DND-41 (cell line): ENCODE data around the gene PLXDC1.
"Not testable (repeated sequence)": the region's sequence is repeated elsewhere in the genome, so short reads cannot be mapped to it uniquely, and the experiment has no call there.

ENCODE experiments used
- ATAC-seq: fragments of 200-7000 bp; cut with Tn5 transposase; 3 replicates; pipeline ENCODE4 v1.9.1; 2021; ENCODE audit warnings: low read depth; ENCODE audit not compliant: insufficient read depth
- DNase-seq: peaks from one replicate; pipeline ENCODE4 v3.0.0-alpha.2; 2020
- H2AFZ ChIP-seq: 2 replicates; pipeline ENCODE4 v1.6.0; 2012; ENCODE audit warnings: low read depth, low read length
- H3K27ac ChIP-seq: 2 replicates; pipeline ENCODE4 v1.5.1; 2012; ENCODE audit warnings: low read length, inconsistent platforms
- H3K27me3 ChIP-seq: fragments of 200-600 bp; sonication (generic); 2 replicates; pipeline ENCODE4 v1.6.0; 2012; ENCODE audit warnings: low read length, mild to moderate bottlenecking, inconsistent platforms; ENCODE audit not compliant: insufficient read depth, poor library complexity
- H3K36me3 ChIP-seq: 2 replicates; pipeline ENCODE4 v1.5.1; 2012; ENCODE audit warnings: low read length, inconsistent platforms; ENCODE audit not compliant: insufficient read depth
- H3K4me1 ChIP-seq: 2 replicates; pipeline ENCODE4 v1.5.1; 2012; ENCODE audit warnings: mild to moderate bottlenecking, low read length; ENCODE audit not compliant: insufficient read depth
- H3K4me2 ChIP-seq: 2 replicates; pipeline ENCODE4 v1.6.0; 2012; ENCODE audit warnings: mild to moderate bottlenecking, moderate library complexity, low read length, inconsistent platforms; ENCODE audit not compliant: insufficient read depth
- H3K4me3 ChIP-seq, 2 experiments: fragments of 200-600 bp in 1 of 2; shearing (Covaris generic) in 1 of 2; 2 replicates each; pipeline ENCODE4 v1.5.1; 2012 to 2016; ENCODE audit warnings: inconsistent platforms in 2 of 2, low read length in 2 of 2, mild to moderate bottlenecking in 2 of 2, low read depth in 1 of 2, moderate library complexity in 1 of 2
- H3K79me2 ChIP-seq: 2 replicates; pipeline ENCODE4 v1.6.0; 2012; ENCODE audit warnings: low read length, inconsistent platforms; ENCODE audit not compliant: insufficient read depth
- H3K9ac ChIP-seq: 2 replicates; pipeline ENCODE4 v1.6.0; 2012; ENCODE audit warnings: low read depth, mild to moderate bottlenecking, inconsistent platforms, low read length, moderate library complexity
- H3K9me3 ChIP-seq: 2 replicates; pipeline ENCODE4 v1.5.1; 2012; ENCODE audit warnings: low read length, moderate library complexity, mild to moderate bottlenecking, inconsistent platforms; ENCODE audit not compliant: insufficient read depth, severe bottlenecking
- H4K20me1 ChIP-seq: 2 replicates; pipeline ENCODE4 v1.6.0; 2012; ENCODE audit warnings: low read length; ENCODE audit not compliant: insufficient read depth
- CTCF ChIP-seq: IDR thresholded peaks from 2 replicates; pipeline ENCODE4 v1.5.1; 2012; ENCODE audit warnings: borderline replicate concordance, low read length, moderate library complexity, mild to moderate bottlenecking; ENCODE audit not compliant: poor library complexity, severe bottlenecking; ENCODE audit errors: extremely low read depth
- EZH2 ChIP-seq: IDR thresholded peaks from 3 replicates; pipeline ENCODE4 v1.6.1; 2012; ENCODE audit warnings: borderline replicate concordance, low read depth, mild to moderate bottlenecking, moderate library complexity, low read length, inconsistent platforms; ENCODE audit not compliant: severe bottlenecking

PLXDC1 gene

GRCh38 chr17:39170558-39170957 is 19.1 kb upstream of the PLXDC1 start:
- H3K27ac ChIP-seq, result peak overlapping the region; percentile 97
- peak overlapping the region; percentile 50 for H3K9ac ChIP-seq
- H2AFZ ChIP-seq, result no peak overlapping the region

GRCh38 chr17:39170109-39170508 is 18.7 kb upstream of the PLXDC1 start:
- Histone ChIP-seq H3K4me3 (no peak overlapping the region), H3K4me1 (peaks cover 98% of the 10 kb centered on the region), H3K9ac (peak overlapping the region; percentile 50; the same call in 1 of the 2 replicates), H4K20me1 (no peaks in the 10 kb centered on the region), H2AFZ (no peak overlapping the region), H3K9me3 (no peaks in the 10 kb centered on the region), H3K27me3 (no peaks in the 10 kb centered on the region), H3K27ac (peak overlapping the region; percentile 97), H3K36me3 (peaks cover 2% of the 10 kb centered on the region), H3K79me2 (no peaks in the 10 kb centered on the region), H3K4me2 (peak overlapping the region; percentile 10)
- TF ChIP-seq EZH2 (no peak), CTCF (no peak)
- ATAC-seq (no peak), DNase-seq (peak; percentile 70)

More at GRCh38 chr17:39170558-39170957, 19.1 kb upstream of the PLXDC1 start:
- no peak overlapping the region for H3K4me3 ChIP-seq
- no peaks in the 10 kb centered on the region for H3K9me3 ChIP-seq
- H3K36me3 ChIP-seq, result peaks cover 6% of the 10 kb centered on the region
- H3K79me2 ChIP-seq, result no peaks in the 10 kb centered on the region
- H4K20me1 ChIP-seq, result no peaks in the 10 kb centered on the region
- no peak for TF ChIP-seq CTCF
- no peak for TF ChIP-seq EZH2
- ATAC-seq (no peak), DNase-seq (peak; percentile 45)
- H3K27me3 ChIP-seq, result no peaks in the 10 kb centered on the region
- peak overlapping the region; percentile 40 for H3K4me2 ChIP-seq
- peaks cover 96% of the 10 kb centered on the region for H3K4me1 ChIP-seq

DNA sequence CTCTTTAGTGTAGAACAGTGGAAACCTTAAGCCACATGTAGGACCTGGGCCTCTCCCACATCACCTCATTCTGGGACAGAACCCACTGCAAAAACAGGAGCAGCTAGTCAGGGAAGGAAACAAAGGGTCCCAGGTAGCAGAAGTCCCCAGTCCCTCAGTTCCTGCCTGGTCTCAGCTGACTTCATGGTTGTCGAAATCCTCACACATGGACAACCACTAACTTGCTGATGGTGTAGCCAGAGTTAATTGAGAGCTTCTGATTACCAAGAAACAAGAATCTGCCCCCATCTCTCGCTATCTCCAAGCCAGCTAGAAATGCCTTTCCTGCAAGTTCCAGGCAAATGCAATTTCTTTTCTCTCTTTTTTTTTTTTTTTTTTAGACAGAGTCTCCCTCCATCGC is 18.1 kb upstream of the PLXDC1 start:
- peak overlapping the region; percentile 97 for H3K27ac ChIP-seq
- H3K4me2 ChIP-seq, result no peak overlapping the region
- no peaks in the 10 kb centered on the region for H3K9me3 ChIP-seq
- H3K79me2 ChIP-seq, result no peaks in the 10 kb centered on the region
- peaks cover 98% of the 10 kb centered on the region for H3K4me1 ChIP-seq
- TF ChIP-seq CTCF (no peak), EZH2 (no peak)
- no peak overlapping the region for H2AFZ ChIP-seq
- no peak overlapping the region for H3K4me3 ChIP-seq
- H3K36me3 ChIP-seq, result no peaks in the 10 kb centered on the region
- no peaks in the 10 kb centered on the region for H4K20me1 ChIP-seq
- DNase-seq (no peak), ATAC-seq (no peak)
- no peaks in the 10 kb centered on the region for H3K27me3 ChIP-seq
- peak overlapping the region; percentile 50; the same call in 1 of the 2 replicates for H3K9ac ChIP-seq

DNA sequence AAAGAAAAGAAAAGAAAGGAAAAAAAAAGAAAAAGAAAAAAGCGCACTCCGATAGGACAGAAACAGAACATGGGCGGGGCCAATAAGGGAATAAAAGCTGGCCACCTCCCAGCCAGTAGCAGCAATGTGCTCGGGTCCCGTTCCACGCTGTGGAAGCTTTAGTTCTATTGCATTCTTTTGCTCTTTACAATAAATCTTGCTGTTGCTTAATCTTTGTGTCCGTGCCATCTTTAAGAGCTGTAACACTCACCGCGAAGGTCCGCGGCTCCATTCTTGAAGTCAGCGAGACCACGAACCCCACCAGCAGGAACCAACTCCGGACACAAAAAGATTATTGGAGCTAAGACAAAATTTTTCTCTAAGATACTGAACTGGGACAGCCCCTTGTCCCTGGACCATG is 17.7 kb upstream of the PLXDC1 start:
- DNase-seq (no peak), ATAC-seq (no peak)
- peak overlapping the region; percentile 97 for H3K27ac ChIP-seq
- no peak overlapping the region for H2AFZ ChIP-seq
- H3K4me2 ChIP-seq, result no peak overlapping the region
- H3K4me1 ChIP-seq, result peaks cover 96% of the 10 kb centered on the region
- H3K9ac ChIP-seq, result peak overlapping the region; percentile 50; the same call in 1 of the 2 replicates
- no peaks in the 10 kb centered on the region for H3K9me3 ChIP-seq
- H3K27me3 ChIP-seq, result no peaks in the 10 kb centered on the region
- no peaks in the 10 kb centered on the region for H3K79me2 ChIP-seq
- no peak overlapping the region for H3K4me3 ChIP-seq
- no peaks in the 10 kb centered on the region for H3K36me3 ChIP-seq
- no peaks in the 10 kb centered on the region for H4K20me1 ChIP-seq
- no peak for TF ChIP-seq EZH2

DNA sequence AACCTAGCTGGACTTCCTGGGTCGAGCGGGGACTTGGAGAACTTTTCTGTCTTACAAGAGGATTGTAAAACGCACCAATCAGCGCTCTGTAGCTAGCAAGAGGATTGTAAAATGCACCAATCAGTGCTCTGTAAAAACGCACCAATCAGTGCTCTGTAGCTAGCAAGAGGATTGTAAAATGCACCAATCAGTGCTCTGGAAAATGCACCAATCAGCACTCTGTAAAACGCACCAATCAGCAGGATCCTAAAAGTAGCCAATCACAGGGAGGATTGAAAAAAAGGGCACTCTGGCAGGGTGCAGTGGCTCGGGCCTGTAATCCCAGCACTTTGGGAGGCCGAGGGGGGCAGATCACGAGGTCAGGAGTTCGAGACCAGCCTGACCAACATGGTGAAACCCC is 17.1 kb upstream of the PLXDC1 start:
- H3K4me2 ChIP-seq, result peak overlapping the region; percentile 62
- peak overlapping the region; percentile 93 for H3K27ac ChIP-seq
- not testable (repeated sequence) for H3K36me3 ChIP-seq, H3K27me3 ChIP-seq, ATAC-seq, H3K79me2 ChIP-seq, DNase-seq, H3K9me3 ChIP-seq, H4K20me1 ChIP-seq
- peak overlapping the region; percentile 48 for H3K9ac ChIP-seq
- peak overlapping the region; percentile 42; the same call in 1 of the 2 replicates for H2AFZ ChIP-seq
- H3K4me3 ChIP-seq, result peak overlapping the region in 1 of 2 experiments; percentile 29; a peak in 1 of 4 replicates
- H3K4me1 ChIP-seq, result peaks cover 90% of the 10 kb centered on the region
